IMR-90 (cell line): ENCODE results near the gene RPS16. TPM values are rescaled to one million over a fixed set of nuclear protein-coding genes. Genes with fewer than 3 reads are reported as not detected.

ENCODE experiments used
- ATAC-seq: fragments of 200-7000 bp; cut with Tn5 transposase; 2 replicates; pipeline ENCODE4 v1.9.1; 2020; ENCODE audit warnings: low read depth, mild to moderate bottlenecking, moderate library complexity
- Bru-seq: library from RNA; stranded (reverse); fragments of 400-500 nt; gene quantifications from one replicate; lab custom pipeline; 2021; lab: Mats Ljungman, UMichigan
- BruChase-seq, 2 experiments: library from RNA; stranded (reverse); fragments of 400-500 nt; gene quantifications; one replicate each; lab custom pipeline; 2021; lab: Mats Ljungman, UMichigan
- BruUV-seq: library from RNA; stranded (reverse); fragments of 400-500 nt; replicated peaks from 2 replicates; lab custom pipeline; 2021; lab: Mats Ljungman, UMichigan
- CTCF ChIA-PET: fragments of 300-600 bp; formaldehyde crosslinking; extraction: SDS; loops from one replicate; lab custom pipeline; 2021; ENCODE audit warnings: antibody characterized with exemption; lab: Yijun Ruan, JAX
- POLR2A ChIA-PET: fragments of 300-600 bp; sonication (Branson Sonifier 250); formaldehyde crosslinking; loops from one replicate; lab custom pipeline; 2022; ENCODE audit warnings: antibody characterized with exemption; ENCODE audit not compliant: unreplicated experiment; lab: Charles Lee
- DNase-seq: peaks from one replicate; pipeline ENCODE4 v3.0.0; 2013
- H2AFZ ChIP-seq: replicated peaks from 2 replicates; pipeline ENCODE3; 2013; ENCODE audit warnings: low read length, mild to moderate bottlenecking; ENCODE audit not compliant: poor library complexity
- H2AK5ac ChIP-seq: 2 replicates; pipeline ENCODE4 v1.6.1; 2013; ENCODE audit warnings: low read depth, low read length, inconsistent platforms
- H2AK9ac ChIP-seq: replicated peaks from 2 replicates; pipeline ENCODE3; 2013; ENCODE audit warnings: mild to moderate bottlenecking, low read depth, low read length, moderate library complexity; ENCODE audit not compliant: poor library complexity
- H2BK120ac ChIP-seq: 2 replicates; pipeline ENCODE4 v1.6.1; 2013; ENCODE audit warnings: low read depth, low read length, inconsistent platforms
- H2BK15ac ChIP-seq: 3 replicates; pipeline ENCODE4 v1.6.1; 2013; ENCODE audit warnings: low read depth, low read length, inconsistent platforms
- H2BK20ac ChIP-seq: 2 replicates; pipeline ENCODE4 v1.6.1; 2013; ENCODE audit warnings: low read depth, mild to moderate bottlenecking, inconsistent platforms, low read length, moderate library complexity
- H2BK5ac ChIP-seq: 2 replicates; pipeline ENCODE4 v1.6.1; 2013; ENCODE audit warnings: mild to moderate bottlenecking, low read depth, low read length, inconsistent platforms; ENCODE audit not compliant: poor library complexity, severe bottlenecking
- H3K14ac ChIP-seq: replicated peaks from 2 replicates; pipeline ENCODE4 v1.6.1; 2013; ENCODE audit warnings: low read depth, low read length, inconsistent platforms
- H3K18ac ChIP-seq: 2 replicates; pipeline ENCODE4 v1.6.1; 2013; ENCODE audit warnings: low read depth, low read length, control low read depth
- H3K23ac ChIP-seq: 2 replicates; pipeline ENCODE4 v1.6.1; 2013; ENCODE audit warnings: low read depth, low read length, inconsistent platforms
- H3K27ac ChIP-seq: 2 replicates; pipeline ENCODE4 v1.5.1; 2013; ENCODE audit warnings: mild to moderate bottlenecking, control low read depth, low read length; ENCODE audit not compliant: insufficient read depth
- H3K27me3 ChIP-seq: 2 replicates; pipeline ENCODE4 v1.6.1; 2013; ENCODE audit warnings: low read length; ENCODE audit not compliant: control insufficient read depth, insufficient read depth
- H3K36me3 ChIP-seq: 2 replicates; pipeline ENCODE4 v1.6.1; 2013; ENCODE audit warnings: low read length, mixed read lengths; ENCODE audit not compliant: control insufficient read depth, insufficient read depth
- H3K4ac ChIP-seq: 2 replicates; pipeline ENCODE4 v1.6.1; 2013; ENCODE audit warnings: low read depth, low read length, inconsistent platforms
- H3K4me1 ChIP-seq: 2 replicates; pipeline ENCODE4 v1.6.1; 2013; ENCODE audit warnings: low read length, mixed read lengths; ENCODE audit not compliant: control insufficient read depth, insufficient read depth
- H3K4me2 ChIP-seq: 2 replicates; pipeline ENCODE4 v1.6.1; 2013; ENCODE audit warnings: low read depth, mild to moderate bottlenecking, control low read depth, low read length, moderate library complexity
- H3K4me3 ChIP-seq: 2 replicates; pipeline ENCODE4 v1.5.1; 2013; ENCODE audit warnings: low read depth, mild to moderate bottlenecking, control low read depth, low read length, moderate library complexity; ENCODE audit not compliant: insufficient read depth
- H3K56ac ChIP-seq: 2 replicates; pipeline ENCODE4 v1.6.1; 2013; ENCODE audit warnings: low read length, inconsistent platforms; ENCODE audit not compliant: insufficient read depth; ENCODE audit errors: extremely low read depth
- H3K79me1 ChIP-seq, 2 experiments: 2 replicates each; pipeline ENCODE4 v1.6.1; 2013; ENCODE audit warnings: low read length in 2 of 2, inconsistent platforms in 1 of 2, low read depth in 1 of 2
- H3K9ac ChIP-seq: 2 replicates; pipeline ENCODE4 v1.6.1; 2013; ENCODE audit warnings: low read depth, low read length, control low read depth
- H3K9me1 ChIP-seq: 2 replicates; pipeline ENCODE4 v1.6.1; 2013; ENCODE audit warnings: low read length, inconsistent platforms; ENCODE audit not compliant: insufficient read depth
- H3K9me3 ChIP-seq: 2 replicates; pipeline ENCODE4 v1.6.1; 2013; ENCODE audit warnings: low read length; ENCODE audit not compliant: control insufficient read depth, insufficient read depth
- H4K20me1 ChIP-seq: 2 replicates; pipeline ENCODE4 v1.6.1; 2013; ENCODE audit warnings: low read length, inconsistent platforms; ENCODE audit not compliant: insufficient read depth
- H4K5ac ChIP-seq: 2 replicates; pipeline ENCODE4 v1.6.1; 2013; ENCODE audit warnings: mild to moderate bottlenecking, low read depth, low read length, control low read depth
- H4K8ac ChIP-seq, 2 experiments: 2 replicates each; pipeline ENCODE4 v1.6.1; 2013; ENCODE audit warnings: low read depth in 2 of 2, low read length in 2 of 2, control low read depth in 1 of 2, inconsistent platforms in 1 of 2
- H4K91ac ChIP-seq: 2 replicates; pipeline ENCODE4 v1.6.1; 2013; ENCODE audit warnings: low read depth, low read length, inconsistent platforms; ENCODE audit not compliant: insufficient read depth
- BHLHE40 ChIP-seq: fragments of 150-350 bp; IDR thresholded peaks from 2 replicates; pipeline ENCODE4 v1.6.1; 2016; ENCODE audit warnings: mild to moderate bottlenecking, low read depth, low read length
- CEBPB ChIP-seq: IDR thresholded peaks from 2 replicates; pipeline ENCODE4 v1.6.1; 2012; ENCODE audit warnings: low read depth, low read length, improper control_type of control experiment
- CHD1 ChIP-seq: IDR thresholded peaks from 2 replicates; pipeline ENCODE4 v1.6.1; 2012; ENCODE audit warnings: low read depth, low read length, improper control_type of control experiment
- FOS ChIP-seq: fragments of 150-350 bp; IDR thresholded peaks from 2 replicates; pipeline ENCODE4 v1.6.1; 2016; ENCODE audit warnings: low read depth, low read length
- MAFK ChIP-seq: IDR thresholded peaks from 2 replicates; pipeline ENCODE4 v1.6.1; 2012; ENCODE audit warnings: low read depth, low read length, improper control_type of control experiment
- MXI1 ChIP-seq: IDR thresholded peaks from 2 replicates; pipeline ENCODE4 v1.6.1; 2012; ENCODE audit warnings: low read depth, mild to moderate bottlenecking, low read length, moderate library complexity, borderline replicate concordance
- NFE2L2 ChIP-seq: fragments of 150-350 bp; IDR thresholded peaks from 2 replicates; pipeline ENCODE4 v1.6.1; 2016; ENCODE audit warnings: low read depth, mild to moderate bottlenecking, low read length
- POLR2A ChIP-seq: IDR thresholded peaks from 2 replicates; pipeline ENCODE4 v1.6.1; 2012; ENCODE audit warnings: mild to moderate bottlenecking, low read depth, low read length
- RAD21 ChIP-seq: IDR thresholded peaks from 2 replicates; pipeline ENCODE4 v1.6.1; 2012; ENCODE audit warnings: low read length, improper control_type of control experiment
- RCOR1 ChIP-seq: IDR thresholded peaks from 2 replicates; pipeline ENCODE4 v1.6.1; 2012; ENCODE audit warnings: mild to moderate bottlenecking, low read length, improper control_type of control experiment; ENCODE audit not compliant: insufficient replicate concordance
- SMC3 ChIP-seq: fragments of 150-350 bp; IDR thresholded peaks from 2 replicates; pipeline ENCODE4 v1.6.1; 2016; ENCODE audit warnings: low read depth, mild to moderate bottlenecking, antibody characterized with exemption, low read length, moderate library complexity
- WGBS, 2 experiments: methylation state at CpG; one replicate each; pipeline versions ENCODE4 v1.1.5 to v1.1.7; 2013; ENCODE audit warnings: missing lambda C conversion rate in 2 of 2; ENCODE audit not compliant: insufficient read length in 1 of 2; ENCODE audit errors: extremely low coverage in 2 of 2; 5-methylcytosine and 5-hydroxymethylcytosine counted together
- dilution Hi-C: fragments of 300-500 bp; cut with HindIII; formaldehyde crosslinking; loops from one replicate; pipeline ENCODE4 v1.14.3; 2018; ENCODE audit warnings: low sequenced_read_pairs; ENCODE audit not compliant: unreplicated experiment
- in situ Hi-C: fragments of 300-500 bp; cut with MboI; formaldehyde crosslinking; loops from 3 replicates; pipeline ENCODE4 v1.14.3; 2019; ENCODE audit warnings: low sequenced_read_pairs, inconsistent platforms, mixed read lengths
- intact Hi-C: fragments of 100-400 bp; cut with micrococcal nuclease; formaldehyde crosslinking; loops from 2 replicates; pipeline ENCODE4 v1.10.0; 2022
- long read RNA-seq: library from polyadenylated mRNA; unstranded; transcript quantifications from one replicate; pipeline ENCODE4 v2.0.0, GENCODE V29; 2021; ENCODE audit not compliant: unreplicated experiment
- polyA plus RNA-seq, 3 experiments: library from polyadenylated mRNA; depleted of rRNA; stranded (reverse); fragments of >200 nt; gene quantifications; 2 replicates each; pipeline ENCODE4 v1.2.3, GENCODE V29; 2012; ENCODE audit warnings: low replicate concordance in 1 of 3
- total RNA-seq: library from RNA; depleted of rRNA; stranded (reverse); fragments of >200 nt; gene quantifications from 2 replicates; pipeline ENCODE4 v1.2.3, GENCODE V29; 2012; rRNA removed
- TF ChIP-seq, protein P1 (sequence below): conservative IDR thresholded peaks from 2 replicates; pipeline ENCODE4 v1.5.1; 2012; ENCODE audit warnings: mild to moderate bottlenecking, low read depth, low read length, improper control_type of control experiment
- TF ChIP-seq, protein P2 (sequence below): fragments of 150-350 bp; IDR thresholded peaks from 2 replicates; pipeline ENCODE4 v1.6.1; 2017; ENCODE audit warnings: mild to moderate bottlenecking, antibody characterized with exemption, low read length, low read depth

The RPS16 gene
- 320 and 410 TPM in 2 replicates for total RNA-seq
- 3,500 and 3,524 TPM in 2 replicates for polyA plus RNA-seq (2012; rRNA removed)
- 4,203 and 4,770 TPM in 2 replicates for polyA plus RNA-seq (2012; cell fraction: cytosol; rRNA removed)
- 1,551 and 1,592 TPM in 2 replicates for polyA plus RNA-seq (2012; cell fraction: nucleus; rRNA removed; ENCODE audit: low replicate concordance)
- percentile 99 among the genes with signal in this experiment for Bru-seq, nascent RNA
- percentile 99 among the genes with signal in this experiment for BruChase-seq, experiment 1, labeled RNA remaining after a 6-hour chase
- percentile 98 among the genes with signal in this experiment for BruChase-seq, experiment 2, labeled RNA remaining after a 2-hour chase
- long read RNA-seq, transcript RPS16-201 (5 exons, 560 nt): major isoform, 315 of 567 reads
- long read RNA-seq, partial matches to known transcripts: 235 of 567 reads
- long read RNA-seq, other reads (novel, unspliced or antisense): 8 of 567 reads

DNA sequence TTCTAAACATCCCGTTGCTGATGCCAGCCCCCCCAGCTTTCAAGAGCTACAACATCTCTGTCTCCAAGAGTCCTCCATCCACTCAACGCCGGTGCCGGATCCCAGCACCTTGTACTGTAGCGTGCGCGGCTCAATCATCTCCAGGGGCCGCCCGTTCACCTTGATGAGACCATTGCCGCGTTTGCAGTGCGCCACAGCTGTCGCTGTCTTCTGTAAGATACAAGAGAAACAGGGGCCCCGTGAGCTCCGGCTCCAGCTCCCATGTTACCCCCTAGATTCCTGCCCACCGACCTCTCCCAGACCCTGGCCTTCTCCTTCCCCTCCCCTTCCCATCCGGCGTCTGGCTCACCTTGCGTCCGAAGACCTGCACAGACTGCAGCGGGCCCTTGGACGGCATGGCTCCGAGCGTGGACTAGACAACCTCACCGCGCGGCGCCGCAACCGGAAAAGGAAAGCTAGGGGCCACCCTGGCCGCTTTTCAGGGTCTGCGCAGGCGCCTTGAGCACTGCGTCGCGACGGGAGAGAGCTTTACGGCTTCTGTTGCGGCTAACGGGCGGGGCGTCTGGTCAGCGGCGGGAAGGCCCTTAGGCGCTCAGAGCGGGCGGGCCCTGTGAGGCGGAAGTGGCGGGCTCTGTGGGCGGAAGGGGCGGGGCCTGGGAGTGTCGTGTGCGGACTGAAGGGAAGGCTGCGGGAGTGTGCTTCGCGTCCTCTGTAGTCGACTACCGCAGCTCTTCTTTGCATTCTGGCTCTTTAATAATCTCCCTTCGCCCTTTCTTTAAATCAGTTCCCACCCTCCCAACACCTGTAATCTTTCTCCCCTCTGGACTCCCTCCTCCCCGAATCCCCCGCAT lies at the start of gene RPS16:
RPS16 (minus strand) TSS at position 451 of the 851 bp plus-strand sequence; CDS start at position 397, 54 bp downstream.
- H3K9ac ChIP-seq: peak within 1 kb of the TSS; percentile 94
- DNase-seq (peak; percentile 96), ATAC-seq (peak; percentile 93)
- dilution Hi-C loops (no loop called here), intact Hi-C loops (no loop called here), in situ Hi-C loops (loop anchor here (25.0 kb wide), 1 partner anchor 402 kb away; the partner anchor contains the start of genes DYRK1B and FBL)
- H3K56ac ChIP-seq: peak within 1 kb of the TSS; percentile 88
- peaks cover 8% of the 10 kb centered on the region for H3K4me1 ChIP-seq
- H2BK15ac ChIP-seq: no peak within 1 kb of the TSS
- peak within 1 kb of the TSS; percentile 84 for H2AFZ ChIP-seq
- BruUV-seq: no TSS peak
- 4% methylated on average over 14 of the region's 61 CpGs; no CpG with 5 or more reads in 1 of the 2 experiments for WGBS, 2 experiments
- ChIA-PET POLR2A (interaction anchor here (0.5 to 0.9 kb wide), 12 partner anchors 9 to 961 kb away, joined by 3 to 22 read pairs (median 4); partner anchors contain the start of genes EID2B, MED29, PAF1 and SAMD4B), CTCF (interaction anchor here (1.0 kb wide), 1 partner anchor 24 kb away, joined by 3 read pairs; no protein-coding TSS in a partner anchor)
- peak within 1 kb of the TSS; percentile 53 for H4K5ac ChIP-seq
- peaks cover 22 to 43% of the 10 kb centered on the region in 2 experiments for H3K79me1 ChIP-seq
- H2AK9ac ChIP-seq: peak within 1 kb of the TSS; percentile 97
- H3K23ac ChIP-seq: peak within 1 kb of the TSS; percentile 87
- peak within 1 kb of the TSS; percentile 95 for H3K4ac ChIP-seq
- H3K9me3 ChIP-seq: no peaks in the 10 kb centered on the region
- H3K18ac ChIP-seq: peak within 1 kb of the TSS; percentile 33
- H3K4me3 ChIP-seq: peak within 1 kb of the TSS; percentile 77
- H4K91ac ChIP-seq: peak within 1 kb of the TSS; percentile 91
- H3K4me2 ChIP-seq: peak within 1 kb of the TSS; percentile 80
- peak within 1 kb of the TSS; percentile 96 for H3K14ac ChIP-seq
- no peak within 1 kb of the TSS for H2BK20ac ChIP-seq
- peak within 1 kb of the TSS; percentile 71 for H2BK5ac ChIP-seq
- peak within 1 kb of the TSS; percentile 94 to 98 for H4K8ac ChIP-seq
- H3K27me3 ChIP-seq: no peaks in the 10 kb centered on the region
- H4K20me1 ChIP-seq: peaks cover 37% of the 10 kb centered on the region
- 0 out of 2 replicates have a peak within 1 kb of the TSS, but pooled peaks have one; percentile 14 for H2BK120ac ChIP-seq
- peaks cover 23% of the 10 kb centered on the region for H3K36me3 ChIP-seq
- H2AK5ac ChIP-seq: peak within 1 kb of the TSS; percentile 99
- peaks cover 5% of the 10 kb centered on the region for H3K9me1 ChIP-seq
- H3K27ac ChIP-seq: peak within 1 kb of the TSS; percentile 87
- TF ChIP-seq NFE2L2 (no peak), BHLHE40 (peak; percentile 26; the same call in 1 of the 2 replicates), CEBPB (no peak), MAFK (no peak), RCOR1 (no peak), MXI1 (peak; percentile 92; the same call in 1 of the 2 replicates), CHD1 (peak; percentile 93), POLR2A (peak; percentile 99), SMC3 (no peak), RAD21 (no peak), FOS (no peak)
- TF ChIP-seq, protein P1, sequence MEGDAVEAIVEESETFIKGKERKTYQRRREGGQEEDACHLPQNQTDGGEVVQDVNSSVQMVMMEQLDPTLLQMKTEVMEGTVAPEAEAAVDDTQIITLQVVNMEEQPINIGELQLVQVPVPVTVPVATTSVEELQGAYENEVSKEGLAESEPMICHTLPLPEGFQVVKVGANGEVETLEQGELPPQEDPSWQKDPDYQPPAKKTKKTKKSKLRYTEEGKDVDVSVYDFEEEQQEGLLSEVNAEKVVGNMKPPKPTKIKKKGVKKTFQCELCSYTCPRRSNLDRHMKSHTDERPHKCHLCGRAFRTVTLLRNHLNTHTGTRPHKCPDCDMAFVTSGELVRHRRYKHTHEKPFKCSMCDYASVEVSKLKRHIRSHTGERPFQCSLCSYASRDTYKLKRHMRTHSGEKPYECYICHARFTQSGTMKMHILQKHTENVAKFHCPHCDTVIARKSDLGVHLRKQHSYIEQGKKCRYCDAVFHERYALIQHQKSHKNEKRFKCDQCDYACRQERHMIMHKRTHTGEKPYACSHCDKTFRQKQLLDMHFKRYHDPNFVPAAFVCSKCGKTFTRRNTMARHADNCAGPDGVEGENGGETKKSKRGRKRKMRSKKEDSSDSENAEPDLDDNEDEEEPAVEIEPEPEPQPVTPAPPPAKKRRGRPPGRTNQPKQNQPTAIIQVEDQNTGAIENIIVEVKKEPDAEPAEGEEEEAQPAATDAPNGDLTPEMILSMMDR: peak; percentile 9; the same call in 1 of the 2 replicates
- TF ChIP-seq, protein P2, sequence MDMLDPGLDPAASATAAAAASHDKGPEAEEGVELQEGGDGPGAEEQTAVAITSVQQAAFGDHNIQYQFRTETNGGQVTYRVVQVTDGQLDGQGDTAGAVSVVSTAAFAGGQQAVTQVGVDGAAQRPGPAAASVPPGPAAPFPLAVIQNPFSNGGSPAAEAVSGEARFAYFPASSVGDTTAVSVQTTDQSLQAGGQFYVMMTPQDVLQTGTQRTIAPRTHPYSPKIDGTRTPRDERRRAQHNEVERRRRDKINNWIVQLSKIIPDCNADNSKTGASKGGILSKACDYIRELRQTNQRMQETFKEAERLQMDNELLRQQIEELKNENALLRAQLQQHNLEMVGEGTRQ: no peak; the same call in 1 of the 2 replicates
